GM23248 (cell line): ENCODE data around the gene ADCY7. TPM values are rescaled to one million over a fixed set of nuclear protein-coding genes. Genes with fewer than 3 reads are reported as not detected.

Experiments used
- DNase-seq: peaks from one replicate; pipeline ENCODE4 v3.0.0-alpha.2; 2015
- H2AFZ ChIP-seq: fragments of 200-600 bp; sonication (generic); 2 replicates; pipeline ENCODE4 v1.6.1; 2016; ENCODE audit warnings: antibody characterized with exemption
- H3F3A ChIP-seq: fragments of 200-600 bp; sonication (generic); 2 replicates; pipeline ENCODE4 v1.6.1; 2016; ENCODE audit warnings: mild to moderate bottlenecking, antibody characterized with exemption, mixed run types; ENCODE audit not compliant: insufficient read depth
- H3K27ac ChIP-seq: fragments of 200-600 bp; sonication (generic); 2 replicates; pipeline ENCODE4 v1.5.1; 2016; ENCODE audit warnings: mild to moderate bottlenecking
- H3K27me3 ChIP-seq: fragments of 200-600 bp; sonication (generic); replicated peaks from 2 replicates; pipeline ENCODE4 v1.6.1; 2016; ENCODE audit warnings: mild to moderate bottlenecking; ENCODE audit not compliant: insufficient read depth
- H3K36me3 ChIP-seq: fragments of 200-600 bp; sonication (generic); 2 replicates; pipeline ENCODE4 v1.6.1; 2016; ENCODE audit warnings: low read depth, mild to moderate bottlenecking
- H3K4me1 ChIP-seq: fragments of 200-600 bp; sonication (generic); 2 replicates; pipeline ENCODE4 v1.6.1; 2016; ENCODE audit warnings: mild to moderate bottlenecking; ENCODE audit not compliant: insufficient read depth
- H3K4me2 ChIP-seq: fragments of 200-600 bp; sonication (generic); one replicate; pipeline ENCODE4 v1.6.1; 2016; ENCODE audit warnings: mild to moderate bottlenecking; ENCODE audit not compliant: unreplicated experiment
- H3K4me3 ChIP-seq: fragments of 200-600 bp; sonication (generic); 2 replicates; pipeline ENCODE4 v1.5.1; 2016; ENCODE audit warnings: mild to moderate bottlenecking
- H3K79me2 ChIP-seq: fragments of 200-600 bp; sonication (generic); 2 replicates; pipeline ENCODE4 v1.6.1; 2016; ENCODE audit warnings: mild to moderate bottlenecking; ENCODE audit not compliant: insufficient read depth
- H3K9ac ChIP-seq: fragments of 200-600 bp; sonication (generic); 2 replicates; pipeline ENCODE4 v1.6.1; 2016; ENCODE audit warnings: mild to moderate bottlenecking
- H3K9me2 ChIP-seq: fragments of 200-600 bp; sonication (generic); 2 replicates; pipeline ENCODE4 v1.6.1; 2016; ENCODE audit warnings: mixed run types, mild to moderate bottlenecking, moderate library complexity; ENCODE audit not compliant: insufficient read depth
- H3K9me3 ChIP-seq: fragments of 200-600 bp; sonication (generic); one replicate; pipeline ENCODE4 v1.6.1; 2017; ENCODE audit warnings: low read depth
- H4K20me1 ChIP-seq: fragments of 200-600 bp; sonication (generic); 2 replicates; pipeline ENCODE4 v1.6.0; 2016; ENCODE audit not compliant: insufficient read depth
- EZH2 ChIP-seq: fragments of 200-600 bp; sonication (generic); IDR thresholded peaks from 2 replicates; pipeline ENCODE4 v1.6.1; 2018; ENCODE audit warnings: antibody characterized with exemption, mild to moderate bottlenecking; ENCODE audit not compliant: insufficient read depth, poor library complexity, severe bottlenecking
- EZH2phosphoT487 ChIP-seq: fragments of 200-600 bp; sonication (generic); IDR thresholded peaks from 2 replicates; pipeline ENCODE4 v1.6.1; 2018; ENCODE audit warnings: antibody characterized with exemption, moderate library complexity, mild to moderate bottlenecking, low read depth; ENCODE audit not compliant: insufficient read depth
- WGBS, 2 experiments: methylation state at CpG; one replicate each; pipeline ENCODE4 v1.1.6; 2015 to 2017; ENCODE audit warnings: low lambda C conversion rate in 2 of 2, low coverage in 1 of 2; ENCODE audit errors: missing lambda C conversion rate in 2 of 2; 5-methylcytosine and 5-hydroxymethylcytosine counted together
- in situ Hi-C: fragments of 300-500 bp; cut with MboI; formaldehyde crosslinking; loops from 2 replicates; pipeline ENCODE4 v1.15.0; 2020
- polyA plus RNA-seq: library from polyadenylated mRNA; unstranded; fragments of >200 nt; fragmentation: Nextera tagmentation; extraction: Ambion mirVana; gene quantifications from 2 replicates; pipeline ENCODE4 v1.2.1, GENCODE V29; 2016
- total RNA-seq: library from RNA; depleted of rRNA; stranded (reverse); fragments of >200 nt; shearing (Covaris generic); gene quantifications from 2 replicates; pipeline ENCODE4 v1.2.3, GENCODE V29; 2014

The ADCY7 gene
- total and polyA plus RNA-seq, 2 experiments from 2014 or later: 31.9 to 87.4 TPM

DNA sequence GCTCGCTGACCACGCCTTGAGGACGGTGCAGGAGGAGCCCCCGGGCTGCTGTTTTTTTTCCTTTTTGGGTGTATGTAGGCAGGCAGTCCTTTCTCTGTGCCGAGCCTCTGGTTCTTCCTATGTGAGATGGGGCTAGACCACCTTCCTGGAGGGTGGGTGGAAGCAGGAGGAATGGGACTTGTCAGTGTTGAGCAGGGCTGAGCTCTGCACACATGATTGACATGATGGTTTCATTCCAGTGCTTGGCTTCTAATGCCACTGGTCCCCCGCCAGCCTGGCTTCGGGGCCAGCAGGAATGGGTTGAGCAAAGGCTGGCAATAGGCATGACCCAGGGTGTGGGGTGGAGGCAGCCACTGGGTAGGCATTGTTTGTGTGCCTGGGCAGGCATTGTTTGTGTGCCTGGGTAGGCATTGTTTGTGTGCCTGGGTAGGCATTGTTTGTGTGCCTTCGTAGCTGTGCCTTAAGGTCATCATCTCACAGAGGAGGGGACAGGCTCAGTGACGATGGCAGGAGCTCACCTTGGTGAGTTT lies 14.2 kb upstream of the ADCY7 start:
- Histone ChIP-seq H3K4me3 (no peak overlapping the region), H4K20me1 (no peaks in the 10 kb centered on the region), H3F3A (peaks cover 15% of the 10 kb centered on the region), H3K9me2 (no peaks in the 10 kb centered on the region), H3K4me2 (peak overlapping the region; percentile 67), H3K79me2 (peaks cover 58% of the 10 kb centered on the region), H3K27me3 (no peaks in the 10 kb centered on the region), H3K9me3 (no peaks in the 10 kb centered on the region), H3K9ac (peak overlapping the region; percentile 81), H3K36me3 (no peaks in the 10 kb centered on the region), H3K27ac (peak overlapping the region; percentile 93), H3K4me1 (peaks cover 34% of the 10 kb centered on the region), H2AFZ (peak overlapping the region; percentile 68; the same call in 1 of the 2 replicates)
- TF ChIP-seq EZH2phosphoT487 (no peak), EZH2 (no peak)
- no peak for DNase-seq
- in situ Hi-C loops: no loop called here
- 57 to 70% methylated on average over 9 of the region's 9 CpGs for WGBS, 2 experiments

DNA sequence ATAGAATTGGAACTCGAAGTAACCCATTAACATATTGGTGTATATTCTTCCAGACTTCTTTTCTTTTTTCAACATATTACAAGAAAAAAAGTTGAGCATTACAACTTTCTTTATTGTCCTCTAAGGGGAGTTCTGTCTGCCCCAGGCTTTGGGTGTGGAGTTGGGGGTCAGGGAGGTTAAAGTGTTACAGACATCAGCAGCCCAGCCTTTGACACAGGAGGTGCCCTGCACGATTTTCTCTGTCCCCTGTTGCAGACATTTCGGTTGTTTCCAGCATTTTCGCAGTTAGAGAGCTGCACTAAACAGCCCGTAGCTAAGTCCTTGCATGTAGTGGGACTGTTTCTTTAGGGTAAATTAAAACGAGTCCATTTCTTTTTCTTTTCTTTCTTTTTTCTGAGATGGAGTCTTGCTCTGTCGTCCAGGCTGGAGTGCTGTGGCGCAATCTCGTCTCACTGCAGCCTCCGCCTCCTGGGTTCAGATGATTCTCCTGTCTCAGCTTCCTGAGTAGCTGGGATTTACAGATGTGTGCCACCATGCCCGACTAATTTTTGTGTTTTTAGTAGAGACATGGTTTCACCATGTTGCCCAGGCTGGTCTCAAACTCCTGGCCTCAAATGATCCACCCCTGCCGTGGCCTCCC lies 13.4 kb upstream of the ADCY7 start:
- Histone ChIP-seq H2AFZ (peak overlapping the region; percentile 68), H3K9ac (peak overlapping the region; percentile 81), H3K9me2 (no peaks in the 10 kb centered on the region), H3K4me3 (peak overlapping the region; percentile 24; the same call in 1 of the 2 replicates), H4K20me1 (no peaks in the 10 kb centered on the region), H3K4me2 (peak overlapping the region; percentile 67), H3K27ac (peak overlapping the region; percentile 93), H3K27me3 (no peaks in the 10 kb centered on the region), H3K79me2 (peaks cover 49% of the 10 kb centered on the region), H3F3A (peaks cover 15% of the 10 kb centered on the region), H3K9me3 (no peaks in the 10 kb centered on the region), H3K36me3 (no peaks in the 10 kb centered on the region), H3K4me1 (peaks cover 34% of the 10 kb centered on the region)
- 20 to 22% methylated on average over 12 of the region's 12 CpGs for WGBS, 2 experiments
- TF ChIP-seq EZH2 (no peak), EZH2phosphoT487 (no peak)
- DNase-seq: peak; percentile 44
- in situ Hi-C loops: no loop called here

DNA sequence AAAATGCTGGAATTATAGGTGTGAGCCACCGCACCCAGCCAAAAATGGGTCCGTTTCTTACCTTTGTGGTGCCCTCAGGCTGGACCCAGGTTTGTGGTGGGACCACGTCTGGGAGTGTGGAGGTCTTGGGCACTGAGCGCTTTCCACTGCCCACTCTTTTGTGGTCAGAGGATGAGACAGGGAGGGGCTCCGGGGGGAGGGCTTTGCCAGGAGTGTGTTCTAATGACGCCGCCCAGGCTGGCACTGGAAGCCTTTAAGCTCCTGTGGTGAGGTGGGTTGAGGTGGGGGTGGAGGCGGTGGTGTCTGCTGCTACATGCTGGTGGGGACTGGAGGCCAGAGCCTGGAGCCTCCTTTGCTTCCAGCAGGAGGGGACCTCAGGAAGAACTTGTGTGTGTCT lies 12.8 kb upstream of the ADCY7 start:
- Histone ChIP-seq H3K4me1 (peaks cover 34% of the 10 kb centered on the region), H3K4me3 (no peak overlapping the region), H3K9me2 (no peaks in the 10 kb centered on the region), H4K20me1 (no peaks in the 10 kb centered on the region), H2AFZ (peak overlapping the region; percentile 68), H3K27me3 (no peaks in the 10 kb centered on the region), H3F3A (peaks cover 19% of the 10 kb centered on the region), H3K9ac (peak overlapping the region; percentile 81), H3K4me2 (peak overlapping the region; percentile 67), H3K9me3 (no peaks in the 10 kb centered on the region), H3K36me3 (no peaks in the 10 kb centered on the region), H3K27ac (peak overlapping the region; percentile 93; the same call in 1 of the 2 replicates), H3K79me2 (peaks cover 44% of the 10 kb centered on the region)
- in situ Hi-C loops: no loop called here
- peak; percentile 28 for DNase-seq
- no peak for TF ChIP-seq EZH2phosphoT487
- no peak for TF ChIP-seq EZH2
- 64 to 76% methylated on average over 8 of the region's 8 CpGs for WGBS, 2 experiments

DNA sequence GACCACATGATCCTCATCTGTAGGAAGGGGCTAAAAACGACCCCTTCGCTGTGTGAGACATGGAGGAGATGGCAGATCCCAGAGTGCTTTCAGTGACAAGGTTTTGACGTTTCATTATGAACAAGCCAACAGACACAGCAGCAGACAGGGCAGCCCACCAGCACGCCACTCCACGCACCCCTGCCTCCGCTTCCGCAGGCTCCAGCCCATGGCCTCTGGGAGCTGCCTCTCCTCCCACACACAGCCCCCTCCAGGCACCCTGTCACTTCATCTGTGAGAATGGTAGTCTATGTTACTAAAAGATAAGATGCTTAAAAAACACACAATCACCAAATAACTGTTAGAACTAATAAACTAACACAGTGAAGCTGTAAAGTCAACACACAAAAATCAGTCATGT lies 12.3 kb upstream of the ADCY7 start:
- no peak overlapping the region for H2AFZ ChIP-seq
- no peaks in the 10 kb centered on the region for H3K27me3 ChIP-seq
- 84% methylated on average over 7 of the region's 7 CpGs for WGBS, 2 experiments
- in situ Hi-C loops: no loop called here
- H4K20me1 ChIP-seq: no peaks in the 10 kb centered on the region
- H3K79me2 ChIP-seq: peaks cover 39% of the 10 kb centered on the region
- no peak overlapping the region for H3K4me2 ChIP-seq
- no peaks in the 10 kb centered on the region for H3K9me2 ChIP-seq
- no peak overlapping the region for H3K27ac ChIP-seq
- no peak overlapping the region for H3K4me3 ChIP-seq
- DNase-seq: no peak
- H3K9ac ChIP-seq: no peak overlapping the region
- H3K9me3 ChIP-seq: no peaks in the 10 kb centered on the region
- no peak for TF ChIP-seq EZH2phosphoT487
- TF ChIP-seq EZH2: no peak
- H3K4me1 ChIP-seq: peaks cover 39% of the 10 kb centered on the region
- peaks cover 25% of the 10 kb centered on the region for H3F3A ChIP-seq
- no peaks in the 10 kb centered on the region for H3K36me3 ChIP-seq
